ENCODE data around the gene SLX4IP. TPM values are rescaled to one million over a fixed set of nuclear protein-coding genes. Genes with fewer than 3 reads are reported as not detected.
"Not testable (repeated sequence)": the region's sequence is repeated elsewhere in the genome, so short reads cannot be mapped to it uniquely, and the experiment has no call there.

The SLX4IP gene
- total RNA-seq, 1 donor from 2014 or later = 4.5 TPM

- Histone ChIP-seq H3K27ac (peak overlapping the region in 1 of 2 donors; percentile 9), H3K36me3 (no peaks in the 10 kb centered on the region), H3K9me3 (no peaks in the 10 kb centered on the region), H3K4me1 (peaks cover 0 to 22% of the 10 kb centered on the region in 2 donors), H3K27me3 (no peaks in the 10 kb centered on the region), H3K4me3 (no peak overlapping the region)
- DNase-seq (ENCODE audit: low spot score in 2 of 2) = no peak
- intact Hi-C loops (cut with DNase I) = no loop called here
- no peak for TF ChIP-seq CTCF (IDR thresholded peaks at IDR 0.05)
Measured at GRCh38 chr20:10580700-10581099, 145.6 kb downstream of the SLX4IP start.

- Histone ChIP-seq H3K4me1 (peaks cover 0 to 22% of the 10 kb centered on the region in 2 donors), H3K27ac (no peak overlapping the region), H3K9me3 (no peaks in the 10 kb centered on the region), H3K27me3 (no peaks in the 10 kb centered on the region), H3K4me3 (no peak overlapping the region), H3K36me3 (no peaks in the 10 kb centered on the region)
- intact Hi-C loops (cut with DNase I) = no loop called here
- no peak for TF ChIP-seq CTCF (IDR thresholded peaks at IDR 0.05)
- no peak for DNase-seq (ENCODE audit: low spot score in 2 of 2)
Measured at GRCh38 chr20:10581823-10582222, 146.7 kb downstream of the SLX4IP start.

- Histone ChIP-seq H3K27me3 (no peaks in the 10 kb centered on the region), H3K4me1 (peaks cover 0 to 14% of the 10 kb centered on the region in 2 donors), H3K36me3 (no peaks in the 10 kb centered on the region), H3K27ac (peak overlapping the region in 1 of 2 donors; percentile 28), H3K9me3 (no peaks in the 10 kb centered on the region), H3K4me3 (no peak overlapping the region)
- intact Hi-C loops (cut with DNase I) = no loop called here
- TF ChIP-seq CTCF (IDR thresholded peaks at IDR 0.05) = no peak
- no peak for DNase-seq (ENCODE audit: low spot score in 2 of 2)
Measured at GRCh38 chr20:10584371-10584770, 149.3 kb downstream of the SLX4IP start.

GRCh38 chr20:10585308-10585707 is 150.2 kb downstream of the SLX4IP start:
- Histone ChIP-seq H3K4me3 (no peak overlapping the region), H3K27ac (peak overlapping the region in 1 of 2 donors; percentile 44), H3K27me3 (no peaks in the 10 kb centered on the region), H3K36me3 (no peaks in the 10 kb centered on the region), H3K9me3 (no peaks in the 10 kb centered on the region), H3K4me1 (peaks cover 0 to 16% of the 10 kb centered on the region in 2 donors)
- intact Hi-C loops (cut with DNase I) = no loop called here
- no peak for DNase-seq (ENCODE audit: low spot score in 2 of 2)
- TF ChIP-seq CTCF (IDR thresholded peaks at IDR 0.05) = no peak

GRCh38 chr20:10586296-10586695 is 151.2 kb downstream of the SLX4IP start:
- intact Hi-C loops (cut with DNase I) = no loop called here

GRCh38 chr20:10590446-10590845 is 155.3 kb downstream of the SLX4IP start:
- intact Hi-C loops (cut with DNase I); DNase-seq (ENCODE audit: low spot score in 2 of 2); H3K4me3 ChIP-seq; H3K36me3 ChIP-seq; H3K9me3 ChIP-seq; H3K27me3 ChIP-seq: not testable (repeated sequence)
- Histone ChIP-seq H3K27ac (peak overlapping the region; percentile 86 to 87), H3K4me1 (peaks cover 0 to 48% of the 10 kb centered on the region in 2 donors)

More at GRCh38 chr20:10586296-10586695, 151.2 kb downstream of the SLX4IP start:
- no peak for DNase-seq (ENCODE audit: low spot score in 2 of 2)
- no peak for TF ChIP-seq CTCF (IDR thresholded peaks at IDR 0.05)
- Histone ChIP-seq H3K27ac (peak overlapping the region in 1 of 2 donors; percentile 13), H3K4me1 (peaks cover 0 to 26% of the 10 kb centered on the region in 2 donors), H3K27me3 (no peaks in the 10 kb centered on the region), H3K9me3 (no peaks in the 10 kb centered on the region), H3K4me3 (peak overlapping the region in 1 of 2 donors; percentile 21), H3K36me3 (no peaks in the 10 kb centered on the region)
